ENCODE results near the gene RBCK1. TPM values are rescaled to one million over a fixed set of nuclear protein-coding genes. Genes with fewer than 3 reads are reported as not detected.

The RBCK1 gene
- total and polyA plus RNA-seq, 2 donors (not counting 1 experiment from before 2014, with no cell fraction given) = 128 to 135 TPM

- POLR2A ChIA-PET = no interaction called here
- no peak overlapping the region for H2AFZ ChIP-seq (ENCODE audit: insufficient read depth, low read depth, low read length, poor library complexity, severe bottlenecking)
- H3K4me1 Mint-ChIP-seq = peaks cover 68% of the 10 kb centered on the region
- H4K20me1 ChIP-seq (ENCODE audit: control insufficient read depth, insufficient read depth, low read length, poor library complexity, severe bottlenecking) = no peaks in the 10 kb centered on the region
- intact Hi-C loops (cut with micrococcal nuclease) = no loop called here
- H3K9me3 ChIP-seq (ENCODE audit: control extremely low read depth in 1 of 3, control insufficient read depth in 2 of 3, insufficient read depth in 1 of 3, low read length in 2 of 3) = no peaks in the 10 kb centered on the region
- peaks cover 3% of the 10 kb centered on the region for H3K79me2 ChIP-seq (ENCODE audit: control insufficient read depth, insufficient read depth, low read length)
- H3K9me3 Mint-ChIP-seq (ENCODE audit: insufficient read depth) = no peaks in the 10 kb centered on the region
- DNase-seq = no peak
- no peak for TF ChIP-seq EZH2 (IDR thresholded peaks at IDR 0.05; ENCODE audit: borderline replicate concordance, insufficient read depth, low read depth, low read length, poor library complexity, severe bottlenecking)
- TF ChIP-seq, protein P1, sequence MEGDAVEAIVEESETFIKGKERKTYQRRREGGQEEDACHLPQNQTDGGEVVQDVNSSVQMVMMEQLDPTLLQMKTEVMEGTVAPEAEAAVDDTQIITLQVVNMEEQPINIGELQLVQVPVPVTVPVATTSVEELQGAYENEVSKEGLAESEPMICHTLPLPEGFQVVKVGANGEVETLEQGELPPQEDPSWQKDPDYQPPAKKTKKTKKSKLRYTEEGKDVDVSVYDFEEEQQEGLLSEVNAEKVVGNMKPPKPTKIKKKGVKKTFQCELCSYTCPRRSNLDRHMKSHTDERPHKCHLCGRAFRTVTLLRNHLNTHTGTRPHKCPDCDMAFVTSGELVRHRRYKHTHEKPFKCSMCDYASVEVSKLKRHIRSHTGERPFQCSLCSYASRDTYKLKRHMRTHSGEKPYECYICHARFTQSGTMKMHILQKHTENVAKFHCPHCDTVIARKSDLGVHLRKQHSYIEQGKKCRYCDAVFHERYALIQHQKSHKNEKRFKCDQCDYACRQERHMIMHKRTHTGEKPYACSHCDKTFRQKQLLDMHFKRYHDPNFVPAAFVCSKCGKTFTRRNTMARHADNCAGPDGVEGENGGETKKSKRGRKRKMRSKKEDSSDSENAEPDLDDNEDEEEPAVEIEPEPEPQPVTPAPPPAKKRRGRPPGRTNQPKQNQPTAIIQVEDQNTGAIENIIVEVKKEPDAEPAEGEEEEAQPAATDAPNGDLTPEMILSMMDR (IDR thresholded peaks at IDR 0.05) = no peak
- 98% methylated on average over 7 of the region's 7 CpGs for WGBS (ENCODE audit: insufficient coverage)
- no peak for ATAC-seq (ENCODE audit: low read depth)
- no peak overlapping the region for H3K9ac ChIP-seq (ENCODE audit: low read length)
- H3K27ac Mint-ChIP-seq = peak overlapping the region; percentile 20
- H3K4me2 ChIP-seq (replicated peaks; ENCODE audit: low read depth, low read length, poor library complexity, severe bottlenecking) = no peak overlapping the region
- H3K27me3 ChIP-seq (replicated peaks in 1 of 4; ENCODE audit: control extremely low read depth in 1 of 4, control insufficient read depth in 3 of 4, insufficient read depth in 4 of 4, low read length in 3 of 4) = no peaks in the 10 kb centered on the region
- H3K4me1 ChIP-seq (ENCODE audit: control insufficient read depth in 2 of 2, insufficient read depth in 2 of 2, low read length in 2 of 2) = peaks cover 32 to 49% of the 10 kb centered on the region in 2 donors
- CTCF ChIA-PET = interaction anchor here (0.6 to 1.7 kb wide), 2 partner anchors 43 to 81 kb away, joined by 4 to 6 read pairs; no protein-coding TSS in a partner anchor
- H3K4me3 Mint-ChIP-seq = no peak overlapping the region
- no peak overlapping the region for H3K4me3 ChIP-seq (ENCODE audit: control extremely low read depth in 1 of 5, extremely low read depth in 1 of 5, insufficient read depth in 1 of 5, low read depth in 2 of 5, low read length in 4 of 5)
- no peaks in the 10 kb centered on the region for H3K27me3 Mint-ChIP-seq
- peaks cover 1 to 40% of the 10 kb centered on the region in 2 experiments for H3K36me3 ChIP-seq (replicated peaks in 1 of 2; ENCODE audit: control extremely low read depth in 1 of 2, control insufficient read depth in 1 of 2, extremely low read depth in 1 of 2, insufficient read depth in 2 of 2, low read length in 1 of 2)
- no peak overlapping the region for H3K27ac ChIP-seq (ENCODE audit: low read length in 2 of 2)
Measured at GRCh38 chr20:435558-435957, 27.5 kb downstream of the RBCK1 start.

GRCh38 chr20:436476-436875 lies 28.4 kb downstream of the RBCK1 start:
- Mint-ChIP-seq H3K4me3 (no peak overlapping the region), H3K9me3 (ENCODE audit: insufficient read depth) (no peaks in the 10 kb centered on the region), H3K27me3 (no peaks in the 10 kb centered on the region), H3K4me1 (peaks cover 64% of the 10 kb centered on the region), H3K27ac (no peak overlapping the region)
- H3K27ac ChIP-seq (ENCODE audit: low read length in 2 of 2) = no peak overlapping the region
- H2AFZ ChIP-seq (ENCODE audit: insufficient read depth, low read depth, low read length, poor library complexity, severe bottlenecking) = no peak overlapping the region
- H3K4me1 ChIP-seq (ENCODE audit: control insufficient read depth in 2 of 2, insufficient read depth in 2 of 2, low read length in 2 of 2) = peaks cover 32 to 49% of the 10 kb centered on the region in 2 donors
- 100% methylated on average over 1 of the region's 5 CpGs for WGBS (ENCODE audit: insufficient coverage)
- no peak overlapping the region for H3K4me2 ChIP-seq (replicated peaks; ENCODE audit: low read depth, low read length, poor library complexity, severe bottlenecking)
- TF ChIP-seq EZH2 (IDR thresholded peaks at IDR 0.05; ENCODE audit: borderline replicate concordance, insufficient read depth, low read depth, low read length, poor library complexity, severe bottlenecking) = no peak
- TF ChIP-seq, protein P1 (IDR thresholded peaks at IDR 0.05) = no peak
- no peak overlapping the region for H3K4me3 ChIP-seq (ENCODE audit: control extremely low read depth in 1 of 5, extremely low read depth in 1 of 5, insufficient read depth in 1 of 5, low read depth in 2 of 5, low read length in 4 of 5)
- no peak for ATAC-seq (ENCODE audit: low read depth)
- peaks cover 3% of the 10 kb centered on the region for H3K79me2 ChIP-seq (ENCODE audit: control insufficient read depth, insufficient read depth, low read length)
- intact Hi-C loops (cut with micrococcal nuclease) = no loop called here
- no peaks in the 10 kb centered on the region for H3K27me3 ChIP-seq (replicated peaks in 1 of 4; ENCODE audit: control extremely low read depth in 1 of 4, control insufficient read depth in 3 of 4, insufficient read depth in 4 of 4, low read length in 3 of 4)
- CTCF ChIA-PET = no interaction called here
- POLR2A ChIA-PET = no interaction called here
- H4K20me1 ChIP-seq (ENCODE audit: control insufficient read depth, insufficient read depth, low read length, poor library complexity, severe bottlenecking) = no peaks in the 10 kb centered on the region
- DNase-seq = no peak
- H3K9me3 ChIP-seq (ENCODE audit: control extremely low read depth in 1 of 3, control insufficient read depth in 2 of 3, insufficient read depth in 1 of 3, low read length in 2 of 3) = no peaks in the 10 kb centered on the region
- H3K9ac ChIP-seq (ENCODE audit: low read length) = no peak overlapping the region
- peaks cover 1 to 42% of the 10 kb centered on the region in 2 experiments for H3K36me3 ChIP-seq (replicated peaks in 1 of 2; ENCODE audit: control extremely low read depth in 1 of 2, control insufficient read depth in 1 of 2, extremely low read depth in 1 of 2, insufficient read depth in 2 of 2, low read length in 1 of 2)

Measured in B cell (primary cell).